GM10266 (cell line): ENCODE data around the gene KIRREL3.
"Not testable (repeated sequence)": the region's sequence is repeated elsewhere in the genome, so short reads cannot be mapped to it uniquely, and the experiment has no call there.

Source experiments
- DNase-seq: peaks from one replicate; pipeline ENCODE4 v3.0.0; 2012; ENCODE audit errors: extremely low spot score
- CTCF ChIP-seq: IDR thresholded peaks from 2 replicates; pipeline ENCODE4 v1.5.1; 2012; ENCODE audit warnings: mild to moderate bottlenecking, low read depth; ENCODE audit not compliant: control insufficient read depth, insufficient read depth; ENCODE audit errors: missing control alignments

The KIRREL3 gene

GRCh38 chr11:126384449-126385070 is 616.0 kb downstream of the KIRREL3 start:
- TF ChIP-seq CTCF = no peak

GRCh38 chr11:126383339-126384335 is 616.9 kb downstream of the KIRREL3 start:
- no peak for TF ChIP-seq CTCF
- no peak for DNase-seq

More at GRCh38 chr11:126384449-126385070, 616.0 kb downstream of the KIRREL3 start:
- no peak for DNase-seq

- DNase-seq = not testable (repeated sequence)
These were observed 617.9 kb downstream of the KIRREL3 start for GRCh38 chr11:126382641-126383040.

- DNase-seq = not testable (repeated sequence)
These were observed 618.6 kb downstream of the KIRREL3 start for GRCh38 chr11:126381960-126382359.

- no peak for TF ChIP-seq CTCF
- DNase-seq = no peak
These were observed 619.7 kb downstream of the KIRREL3 start for GRCh38 chr11:126380909-126381308.

- TF ChIP-seq CTCF = no peak
- DNase-seq = no peak
These were observed 621.8 kb downstream of the KIRREL3 start for GRCh38 chr11:126378763-126379162.

- no peak for DNase-seq
- TF ChIP-seq CTCF = no peak
These were observed 624.8 kb downstream of the KIRREL3 start for GRCh38 chr11:126375726-126376125.

GRCh38 chr11:126374562-126375300 is 625.8 kb downstream of the KIRREL3 start:
- not testable (repeated sequence) for DNase-seq

GRCh38 chr11:126373389-126374066 is 627.0 kb downstream of the KIRREL3 start:
- DNase-seq = not testable (repeated sequence)
